ENCODE data around the gene TRANK1.

GRCh38 chr3:36903119-36903882 lies 41.6 kb downstream of the TRANK1 start:
- TF ChIP-seq POLR2AphosphoS5 (IDR thresholded peaks at IDR 0.05; ENCODE audit: low read depth, low read length) (no peak), TAF1 (IDR thresholded peaks at IDR 0.05; ENCODE audit: borderline replicate concordance, insufficient read depth, low read length) (no peak), FOXP2 (optimal IDR thresholded peaks at IDR 0.05; ENCODE audit: borderline replicate concordance, extremely low read depth, extremely low read length, insufficient read depth) (no peak)

All from PFSK-1 (cell line).